BJ (cell line): ENCODE measurements around the gene MAPK14. TPM values are rescaled to one million over a fixed set of nuclear protein-coding genes. Genes with fewer than 3 reads are reported as not detected.

Experiments
- CTCF ChIA-PET: fragments of 350-600 bp; formaldehyde crosslinking; extraction: SDS; loops from one replicate; lab custom pipeline; 2021; ENCODE audit warnings: antibody characterized with exemption, inconsistent platforms; lab: Yijun Ruan, JAX
- POLR2A ChIA-PET: fragments of 300-600 bp; sonication (Branson Sonifier 250); formaldehyde crosslinking; extraction: SDS; loops from one replicate; lab custom pipeline; 2021; ENCODE audit warnings: antibody characterized with exemption; lab: Charles Lee
- DNase-seq: peaks from one replicate; pipeline ENCODE4 v3.0.0-alpha.2; 2011; ENCODE audit warnings: low read depth
- H3K27me3 ChIP-seq: 2 replicates; pipeline ENCODE4 v1.6.0; 2011; ENCODE audit warnings: low read length; ENCODE audit not compliant: control insufficient read depth, insufficient read depth
- H3K36me3 ChIP-seq: 2 replicates; pipeline ENCODE4 v1.5.1; 2011; ENCODE audit warnings: low read length; ENCODE audit not compliant: control insufficient read depth, insufficient read depth
- H3K4me3 ChIP-seq: 2 replicates; pipeline ENCODE4 v1.5.1; 2011; ENCODE audit warnings: low read depth, mild to moderate bottlenecking, control low read depth, low read length
- CTCF ChIP-seq: IDR thresholded peaks from 2 replicates; pipeline ENCODE4 v1.5.1; 2011; ENCODE audit warnings: low read depth, mild to moderate bottlenecking, control low read depth, inconsistent platforms, low read length, moderate library complexity; ENCODE audit not compliant: insufficient read depth
- polyA plus RNA-seq: library from polyadenylated mRNA; depleted of rRNA; stranded (reverse); fragments of >200 nt; gene quantifications from 2 replicates; pipeline ENCODE4 v1.2.3, GENCODE V29; 2011

MAPK14 gene
- polyA plus RNA-seq, 1 experiment: 33.9 TPM

GRCh38 chr6:36054415-36054814 lies 26.8 kb downstream of the MAPK14 start:
- H3K27me3 ChIP-seq: no peaks in the 10 kb centered on the region
- DNase-seq: no peak
- CTCF ChIA-PET: no interaction called here
- H3K4me3 ChIP-seq: no peak overlapping the region
- no peak for TF ChIP-seq CTCF
- POLR2A ChIA-PET: no interaction called here
- no peaks in the 10 kb centered on the region for H3K36me3 ChIP-seq

- POLR2A ChIA-PET: no interaction called here
- Histone ChIP-seq H3K27me3 (no peaks in the 10 kb centered on the region), H3K4me3 (no peak overlapping the region), H3K36me3 (peaks cover 1% of the 10 kb centered on the region; the same call in 1 of the 2 replicates)
- CTCF ChIA-PET: no interaction called here
- no peak for TF ChIP-seq CTCF
- no peak for DNase-seq
Observed at GRCh38 chr6:36054956-36055355, 27.3 kb downstream of the MAPK14 start.

- peaks cover 3% of the 10 kb centered on the region; the same call in 1 of the 2 replicates for H3K36me3 ChIP-seq
- POLR2A ChIA-PET: no interaction called here
Observed at GRCh38 chr6:36056178-36056577, 28.6 kb downstream of the MAPK14 start.

GRCh38 chr6:36061236-36061635 lies 33.6 kb downstream of the MAPK14 start:
- H3K4me3 ChIP-seq: no peak overlapping the region
- DNase-seq: no peak
- peaks cover 3% of the 10 kb centered on the region; the same call in 1 of the 2 replicates for H3K36me3 ChIP-seq
- H3K27me3 ChIP-seq: no peaks in the 10 kb centered on the region
- ChIA-PET CTCF (interaction anchor here (1.6 kb wide), 1 partner anchor 10 kb away, joined by 4 read pairs; no protein-coding TSS in a partner anchor), POLR2A (no interaction called here)
- TF ChIP-seq CTCF: no peak

More at GRCh38 chr6:36056178-36056577, 28.6 kb downstream of the MAPK14 start:
- H3K4me3 ChIP-seq: no peak overlapping the region
- no peak for TF ChIP-seq CTCF
- DNase-seq: no peak
- CTCF ChIA-PET: interaction anchor here (0.9 to 1.4 kb wide), 2 partner anchors 29 to 33 kb away, joined by 4 read pairs; partner anchors contain the start of gene MAPK14
- H3K27me3 ChIP-seq: no peaks in the 10 kb centered on the region

- TF ChIP-seq CTCF: no peak
- no peak for DNase-seq
- no peaks in the 10 kb centered on the region for H3K27me3 ChIP-seq
- peaks cover 3% of the 10 kb centered on the region; the same call in 1 of the 2 replicates for H3K36me3 ChIP-seq
- CTCF ChIA-PET: interaction anchor here (1.6 kb wide), 1 partner anchor 11 kb away, joined by 4 read pairs; no protein-coding TSS in a partner anchor
- H3K4me3 ChIP-seq: no peak overlapping the region
- POLR2A ChIA-PET: no interaction called here
Observed at GRCh38 chr6:36062247-36062646, 34.6 kb downstream of the MAPK14 start.
